ENCODE data around the gene TTC38.
A peak's percentile ranks its signal among the peaks of the same experiment; 100 is the strongest.
"Not testable (repeated sequence)": the region's sequence is repeated elsewhere in the genome, so short reads cannot be mapped to it uniquely, and the experiment has no call there.

Gene TTC38

GRCh38 chr22:46246178-46246577 is 21.6 kb upstream of the TTC38 start:
- no peak for DNase-seq (ENCODE audit: low read depth)

- DNase-seq (ENCODE audit: low read depth): no peak
Measured at GRCh38 chr22:46247443-46247975, 20.3 kb upstream of the TTC38 start.

- peak; percentile 93 for DNase-seq (ENCODE audit: low read depth)
Measured at GRCh38 chr22:46250035-46250782, 17.6 kb upstream of the TTC38 start, which contains the start of gene CDPF1. TSS of gene CDPF1 (minus strand) at chr22:46250293. CDS start at chr22:46248284, 2,009 bp downstream.

- DNase-seq (ENCODE audit: low read depth): no peak
Measured at GRCh38 chr22:46250783-46251125, 17.1 kb upstream of the TTC38 start.

GRCh38 chr22:46251266-46251665 is 16.5 kb upstream of the TTC38 start:
- no peak for DNase-seq (ENCODE audit: low read depth)

GRCh38 chr22:46251816-46252380 is 15.9 kb upstream of the TTC38 start:
- no peak for DNase-seq (ENCODE audit: low read depth)

GRCh38 chr22:46256358-46256958 is 11.3 kb upstream of the TTC38 start:
- no peak for DNase-seq (ENCODE audit: low read depth)

GRCh38 chr22:46259374-46259773 is 8.4 kb upstream of the TTC38 start:
- DNase-seq (ENCODE audit: low read depth): no peak

- DNase-seq (ENCODE audit: low read depth): no peak
Measured at GRCh38 chr22:46260038-46260437, 7.8 kb upstream of the TTC38 start.

GRCh38 chr22:46262449-46263215 is 5.2 kb upstream of the TTC38 start:
- DNase-seq (ENCODE audit: low read depth): no peak

- DNase-seq (ENCODE audit: low read depth): no peak
Measured at GRCh38 chr22:46263216-46263590, 4.6 kb upstream of the TTC38 start, which contains the start of gene PKDREJ. TSS of gene PKDREJ (minus strand) at chr22:46263343. CDS start at chr22:46263322, 21 bp downstream.

GRCh38 chr22:46264520-46264919 is 3.3 kb upstream of the TTC38 start:
- not testable (repeated sequence) for DNase-seq (ENCODE audit: low read depth)

DNA sequence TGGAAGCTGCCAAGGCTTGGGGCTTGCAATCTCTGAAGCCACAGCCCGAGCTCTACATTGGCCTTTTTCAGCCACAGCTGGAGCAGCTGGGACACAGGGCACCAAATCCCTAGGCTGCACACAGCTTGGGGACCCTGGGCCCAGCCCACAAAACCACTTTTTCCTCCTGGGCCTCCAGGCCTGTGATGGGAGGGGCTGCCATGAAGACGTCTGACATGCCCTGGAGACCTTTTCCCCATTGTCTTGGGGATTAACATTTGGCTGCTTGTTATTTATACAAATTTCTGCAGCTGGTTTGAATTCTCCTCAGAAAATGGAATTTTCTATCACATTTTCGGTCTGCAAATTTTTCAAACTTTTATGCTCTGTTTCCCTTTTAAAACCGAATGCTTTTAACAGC is 2.2 kb upstream of the TTC38 start:
- DNase-seq (ENCODE audit: low read depth): not testable (repeated sequence)

GRCh38 chr22:46269564-46269963 is 1.8 kb downstream of the TTC38 start:
- DNase-seq (ENCODE audit: low read depth): no peak

DNA sequence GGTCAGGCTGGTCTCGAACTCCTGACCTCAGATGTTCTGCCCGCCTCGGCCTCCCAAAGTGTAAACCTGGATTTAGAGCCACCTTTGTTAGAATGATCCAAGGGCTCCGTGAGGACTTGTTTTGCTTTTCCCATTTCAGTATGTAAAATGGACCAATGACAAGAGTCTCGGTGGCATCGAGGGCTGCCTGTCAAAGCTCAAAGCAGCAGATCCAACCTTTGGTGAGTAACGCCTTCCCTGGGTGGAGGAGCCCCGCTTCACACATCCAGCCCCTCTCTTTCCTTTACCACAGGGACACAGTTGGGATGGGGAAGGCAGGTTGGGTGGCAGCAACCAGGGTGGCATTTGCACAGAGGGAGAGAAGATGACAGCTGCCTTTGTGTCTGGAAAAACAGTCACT is 4.4 kb downstream of the TTC38 start:
- DNase-seq (ENCODE audit: low read depth): no peak

- no peak for DNase-seq (ENCODE audit: low read depth)
Measured at GRCh38 chr22:46272762-46273431, 5.1 kb downstream of the TTC38 start.

DNA sequence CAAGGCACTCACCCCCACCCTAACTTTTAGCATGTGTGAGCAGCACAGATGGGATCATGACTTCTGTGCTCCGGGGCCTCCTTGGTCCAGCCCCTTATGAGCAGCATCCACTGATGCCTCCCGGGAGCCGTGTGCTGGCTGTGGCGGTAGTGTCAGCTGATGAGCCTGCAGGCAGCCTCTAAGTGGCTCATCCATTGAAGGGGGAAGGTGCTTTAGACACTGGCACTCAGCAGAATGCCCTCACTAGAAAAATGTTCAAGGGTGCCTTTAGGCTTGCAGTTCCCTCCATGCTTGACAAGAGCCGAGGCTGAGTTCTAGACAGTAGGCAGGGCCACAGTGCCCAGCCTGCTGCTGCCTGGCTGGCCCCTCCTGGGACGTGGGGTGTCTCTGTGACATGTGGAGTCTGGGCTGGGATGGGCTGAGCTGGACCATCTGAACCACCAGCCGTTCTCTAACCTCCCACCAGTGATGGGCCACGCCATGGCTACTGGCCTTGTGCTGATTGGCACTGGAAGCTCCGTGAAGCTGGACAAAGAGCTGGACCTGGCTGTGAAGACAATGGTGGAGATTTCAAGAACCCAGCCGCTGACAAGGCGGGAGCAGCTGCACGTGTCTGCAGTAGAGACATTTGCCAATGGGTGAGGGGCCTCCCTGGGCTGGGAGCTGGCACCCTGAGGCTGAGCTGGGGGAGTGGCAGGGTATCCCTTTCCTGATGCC is 5.8 kb downstream of the TTC38 start:
- no peak for DNase-seq (ENCODE audit: low read depth)

DNA sequence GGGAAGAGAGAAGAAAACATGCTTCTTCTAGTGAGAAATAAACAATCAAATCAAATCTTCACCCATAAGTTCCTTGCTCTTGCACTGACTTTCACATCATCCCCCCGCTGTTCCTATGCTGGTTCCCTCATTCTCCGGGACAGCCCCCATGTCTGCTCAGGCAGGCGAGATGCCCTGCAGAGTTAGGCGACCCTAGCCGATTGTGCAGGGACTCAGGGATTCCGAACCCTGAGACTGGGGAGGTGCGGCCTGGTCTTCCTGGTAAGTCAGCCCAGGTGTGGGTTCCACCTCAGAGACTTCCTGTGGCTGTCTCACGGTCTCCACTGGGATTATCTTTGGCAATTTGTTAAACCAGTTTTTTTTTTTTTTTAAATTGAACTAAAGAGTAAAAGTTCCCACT is 6.6 kb downstream of the TTC38 start:
- no peak for DNase-seq (ENCODE audit: low read depth)

DNA sequence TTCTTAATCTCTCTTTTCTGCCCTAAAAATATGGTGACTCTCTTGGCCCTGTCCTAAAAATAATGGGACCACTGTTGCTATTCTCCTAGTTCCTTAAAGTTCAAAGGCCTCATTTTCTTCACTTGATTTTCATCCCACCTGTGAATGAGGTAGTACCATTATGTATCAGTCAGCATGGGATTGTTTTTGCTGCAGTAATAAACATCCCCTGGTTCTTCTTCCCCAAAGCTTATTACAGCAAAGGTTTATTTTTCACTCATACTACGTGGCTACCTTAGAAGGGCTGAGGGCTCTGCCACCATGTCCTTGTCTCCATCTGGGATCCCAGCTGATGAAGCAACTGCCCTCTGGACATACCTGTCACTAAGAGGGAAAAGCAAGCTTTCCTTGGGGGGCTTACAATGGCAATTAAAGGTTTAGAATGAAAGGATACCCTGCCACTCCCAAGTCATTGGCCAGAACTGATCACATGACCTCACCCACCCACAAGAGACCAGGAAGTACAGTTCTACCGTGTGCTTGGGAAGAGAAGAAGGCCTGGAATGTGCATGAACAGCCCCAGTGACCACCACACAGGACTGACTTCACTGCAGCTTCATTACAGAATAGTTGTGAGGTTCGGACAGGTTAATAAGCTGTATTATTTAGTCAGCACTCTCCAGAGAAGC is 7.8 kb downstream of the TTC38 start:
- DNase-seq (ENCODE audit: low read depth): no peak

DNA sequence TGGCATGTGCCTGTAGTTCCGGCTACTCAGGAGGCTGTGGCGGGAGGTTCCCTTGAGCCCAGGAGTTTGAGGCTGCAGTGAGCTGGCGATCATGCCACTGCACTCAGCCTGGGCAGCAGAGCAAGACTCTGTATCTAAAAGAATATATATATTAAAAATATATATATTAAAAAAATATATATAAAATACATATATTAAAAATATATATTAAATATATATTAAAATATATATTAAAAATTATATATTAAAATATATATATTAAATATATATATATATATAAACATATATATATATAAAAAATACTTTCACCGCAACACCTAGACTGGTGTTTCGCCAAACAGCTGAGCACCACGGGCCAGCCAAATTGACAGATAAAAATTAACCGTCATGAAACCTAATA is 8.8 kb downstream of the TTC38 start:
- no peak for DNase-seq (ENCODE audit: low read depth)

Data from stimulated activated CD8-positive, alpha-beta memory T cell treated with anti-CD3 and anti-CD28 coated beads, Interleukin-12 subunit alpha, Interleukin-12 subunit beta, amount 100 ng/mL, for 4 hours (primary cell).